GM18907 (cell line): ENCODE data around the gene CTDSPL2.
"Not testable (repeated sequence)": the region's sequence is repeated elsewhere in the genome, so short reads cannot be mapped to it uniquely, and the experiment has no call there.

Source experiments
- ATAC-seq: cut with Tn5 transposase; IDR thresholded peaks from one replicate; pipeline ENCODE4 v1.9.1; 2021; ENCODE audit warnings: mild to moderate bottlenecking, moderate library complexity; ENCODE audit not compliant: unreplicated experiment

The CTDSPL2 gene

DNA sequence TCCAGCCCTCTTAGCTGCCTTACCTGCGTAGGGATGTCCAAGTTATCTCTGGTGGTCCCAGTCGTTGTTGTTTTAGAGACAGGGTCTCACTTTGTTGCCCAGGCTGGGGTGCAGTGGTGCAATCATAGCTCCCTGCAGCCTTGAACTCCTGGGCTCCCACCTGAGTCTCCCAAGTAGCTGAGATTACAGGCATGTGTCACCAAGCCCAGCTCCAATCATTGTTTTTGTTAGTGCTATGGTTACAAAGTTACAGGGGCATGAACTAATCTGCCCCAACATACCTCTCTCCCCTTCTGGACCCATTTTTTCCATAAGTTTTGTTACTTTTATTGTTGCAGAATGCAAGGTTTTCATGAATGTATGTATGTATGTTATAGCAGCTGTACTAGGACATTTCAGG, 54.7 kb downstream of the CTDSPL2 start:
- no peak for ATAC-seq

DNA sequence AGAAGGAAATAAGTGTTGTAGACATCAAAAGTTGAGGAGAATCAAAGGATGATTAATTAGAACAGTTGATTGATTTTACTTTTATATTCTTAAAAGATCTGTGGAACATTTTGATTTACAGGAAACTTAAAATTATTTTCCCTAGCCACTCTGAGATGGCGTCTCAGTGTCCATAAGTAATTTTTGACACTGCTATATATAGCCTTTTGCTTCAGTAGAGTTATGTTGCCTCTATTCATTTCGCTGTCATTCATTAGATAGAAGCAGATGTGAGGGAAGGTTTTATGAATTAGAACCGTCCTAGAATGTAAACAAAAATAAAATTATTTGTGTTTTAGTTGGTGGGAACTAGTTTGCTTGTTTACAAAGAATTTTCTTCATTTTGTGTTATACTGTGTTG, 58.5 kb downstream of the CTDSPL2 start:
- no peak for ATAC-seq

GRCh38 chr15:44489464-44489863, 62.0 kb downstream of the CTDSPL2 start:
- no peak for ATAC-seq

GRCh38 chr15:44490622-44491021, 63.2 kb downstream of the CTDSPL2 start:
- ATAC-seq, result no peak

- ATAC-seq, result no peak
These were observed 64.6 kb downstream of the CTDSPL2 start for GRCh38 chr15:44492040-44492439.

DNA sequence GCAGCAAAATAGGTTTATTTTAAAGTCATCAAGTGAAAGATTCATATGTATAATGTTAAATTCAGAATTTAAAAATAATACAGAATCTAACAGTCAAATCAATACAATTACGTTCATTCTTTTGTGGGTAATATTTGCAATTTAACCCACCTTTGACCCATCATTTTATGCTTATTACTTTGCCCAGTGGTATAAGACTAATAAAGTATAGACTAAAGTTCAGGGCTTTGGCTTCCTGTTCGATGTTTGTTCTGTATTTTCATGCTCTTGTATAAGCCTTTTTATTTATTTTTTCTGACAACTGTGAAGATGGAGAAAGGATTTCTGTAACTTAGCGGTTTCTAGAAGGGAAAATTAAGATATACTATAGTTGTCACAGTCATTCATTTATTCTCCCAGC, 65.2 kb downstream of the CTDSPL2 start:
- no peak for ATAC-seq

- ATAC-seq, result no peak
These were observed 68.1 kb downstream of the CTDSPL2 start for GRCh38 chr15:44495562-44495961.

DNA sequence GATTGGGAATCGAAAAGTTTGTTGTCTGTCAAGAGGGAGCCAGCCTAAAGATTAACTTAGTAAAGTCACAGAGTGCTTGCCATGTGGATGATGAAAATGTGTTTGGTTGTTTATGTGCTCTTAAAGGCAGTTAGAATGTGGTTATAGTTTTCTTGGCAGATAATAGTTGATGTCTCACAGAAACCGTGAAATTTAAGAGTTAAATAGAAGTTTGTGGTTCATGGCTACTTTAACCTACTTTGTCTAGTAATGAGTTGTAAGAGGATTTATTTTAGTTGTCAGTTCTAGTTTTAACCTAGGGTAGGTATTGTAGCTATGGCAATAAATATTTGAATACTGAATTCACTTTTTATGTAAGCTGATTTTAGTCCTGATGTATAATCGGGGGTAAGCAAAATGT, 73.1 kb downstream of the CTDSPL2 start:
- no peak for ATAC-seq

DNA sequence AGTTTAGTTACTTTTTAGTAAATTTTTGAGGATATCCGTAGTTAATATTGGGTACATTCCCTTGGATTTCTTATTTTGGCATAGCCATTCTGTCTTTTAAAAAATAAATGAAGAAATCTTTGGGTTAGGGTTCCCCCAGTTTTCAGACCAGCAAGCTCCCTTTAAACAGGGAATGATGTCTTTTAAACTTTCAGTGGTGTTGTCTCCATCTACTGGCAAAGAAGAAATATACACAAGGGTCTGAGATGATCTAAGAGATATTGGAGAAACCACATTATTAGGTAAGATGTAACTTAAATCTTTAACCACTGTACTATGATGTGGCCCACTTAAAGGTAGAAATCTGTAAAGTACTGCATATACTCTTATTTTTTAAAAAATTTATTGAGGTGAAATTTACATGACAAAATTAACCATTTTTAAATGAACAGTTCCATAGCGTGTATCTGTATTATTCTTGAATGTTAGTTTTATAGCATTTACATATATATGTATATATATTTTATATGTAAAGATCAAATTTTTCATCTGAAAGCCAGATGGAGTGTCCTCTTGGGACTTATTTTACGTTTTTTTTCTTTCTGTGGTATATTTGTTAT, 74.4 kb downstream of the CTDSPL2 start:
- ATAC-seq, result no peak

- ATAC-seq, result no peak
These were observed 89.0 kb downstream of the CTDSPL2 start for GRCh38 chr15:44516436-44516835.

GRCh38 chr15:44519537-44519936, 92.1 kb downstream of the CTDSPL2 start:
- ATAC-seq, result no peak

DNA sequence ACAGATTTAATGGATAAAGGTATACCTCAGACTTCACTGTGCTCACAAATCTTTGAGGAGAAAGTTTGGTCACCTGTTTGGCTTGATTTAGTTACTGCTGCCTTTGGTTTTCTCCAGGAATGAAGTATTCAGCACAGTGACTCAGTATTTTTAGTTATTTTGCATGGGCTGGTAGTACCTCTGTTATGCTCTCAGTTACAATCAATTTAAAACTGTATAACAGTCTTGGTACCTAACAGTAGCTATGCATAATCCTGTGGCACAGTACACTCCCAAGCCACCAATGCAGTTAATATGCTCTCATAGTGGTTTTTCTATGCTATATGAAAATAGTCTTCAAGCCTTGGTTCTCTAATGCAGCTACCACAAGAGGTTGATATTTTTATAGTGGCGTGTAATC, 97.6 kb downstream of the CTDSPL2 start:
- no peak for ATAC-seq

- ATAC-seq, result no peak
These were observed 99.8 kb downstream of the CTDSPL2 start for GRCh38 chr15:44527241-44527640.

DNA sequence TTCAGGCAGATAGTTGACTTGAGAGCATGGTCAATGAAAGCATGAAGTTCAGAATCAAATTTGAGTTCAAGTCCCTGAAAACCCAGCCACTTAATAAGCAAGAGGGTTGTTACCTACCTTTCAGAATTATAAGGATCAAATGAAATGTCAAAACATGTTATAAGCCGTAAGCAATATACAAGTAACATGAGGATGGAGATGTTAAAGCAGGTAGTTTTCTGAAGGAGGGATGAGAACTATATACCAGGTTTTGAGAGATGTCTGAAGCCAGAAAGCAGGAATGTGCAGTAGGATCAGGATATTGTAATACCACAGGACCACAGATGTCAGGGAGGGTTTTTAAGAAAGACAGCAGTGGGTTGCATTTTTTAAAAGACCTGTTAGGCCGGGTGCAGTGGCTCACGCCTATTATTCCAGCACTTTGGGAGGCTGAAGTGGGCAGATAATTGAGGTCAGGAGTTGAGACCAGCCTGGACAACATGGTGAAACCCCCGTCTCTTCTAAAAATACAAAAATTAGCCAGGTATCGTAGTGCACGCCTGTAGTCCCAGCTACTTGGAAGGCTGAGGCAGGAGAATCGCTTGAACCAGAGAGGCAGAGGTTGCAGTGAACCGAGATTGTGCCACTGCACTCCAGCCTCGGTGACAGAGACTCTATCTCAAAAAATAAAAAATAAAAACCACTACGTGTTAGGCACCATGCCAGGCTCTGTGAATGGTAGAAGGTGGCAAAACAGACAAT, 102.6 kb downstream of the CTDSPL2 start:
- no peak for ATAC-seq

DNA sequence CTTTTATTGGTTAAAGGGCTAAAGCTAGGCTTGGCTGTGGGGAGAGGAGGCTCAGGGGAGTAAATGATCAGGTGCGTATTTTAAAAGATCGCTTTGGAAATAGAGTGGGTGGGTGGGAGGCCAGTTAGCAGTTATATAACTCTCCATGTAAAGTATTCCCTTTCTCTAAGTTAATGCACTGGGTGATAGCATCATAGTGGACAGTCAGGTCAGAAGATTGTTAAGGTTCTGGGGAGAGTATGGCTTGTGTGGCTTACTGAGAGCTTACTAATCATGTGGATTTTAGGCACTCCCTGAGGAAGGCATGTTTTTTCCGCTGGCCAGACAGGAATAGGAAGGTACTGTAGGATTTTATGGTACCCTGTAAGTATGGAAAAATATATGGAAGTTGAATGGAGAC, 103.2 kb downstream of the CTDSPL2 start:
- ATAC-seq, result no peak

DNA sequence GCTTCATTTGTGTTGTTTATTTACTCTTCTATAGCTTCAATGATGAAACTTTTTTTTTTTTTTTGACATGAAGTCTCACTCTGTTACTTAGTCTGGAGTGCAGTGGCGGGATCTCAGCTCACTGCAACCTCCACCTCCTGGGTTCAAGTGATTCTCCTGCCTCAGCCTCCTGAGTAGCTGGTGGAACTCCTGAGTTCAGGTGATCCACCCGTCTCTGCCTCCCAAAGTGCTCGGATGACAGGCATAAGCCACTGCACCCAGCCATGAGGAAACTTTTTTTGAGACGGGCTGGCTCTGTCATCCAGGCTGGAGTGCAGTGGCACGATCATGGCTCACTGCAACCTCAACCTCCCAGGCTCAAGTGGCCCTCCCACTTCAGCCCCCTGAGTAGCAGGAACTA, 104.8 kb downstream of the CTDSPL2 start:
- not testable (repeated sequence) for ATAC-seq

DNA sequence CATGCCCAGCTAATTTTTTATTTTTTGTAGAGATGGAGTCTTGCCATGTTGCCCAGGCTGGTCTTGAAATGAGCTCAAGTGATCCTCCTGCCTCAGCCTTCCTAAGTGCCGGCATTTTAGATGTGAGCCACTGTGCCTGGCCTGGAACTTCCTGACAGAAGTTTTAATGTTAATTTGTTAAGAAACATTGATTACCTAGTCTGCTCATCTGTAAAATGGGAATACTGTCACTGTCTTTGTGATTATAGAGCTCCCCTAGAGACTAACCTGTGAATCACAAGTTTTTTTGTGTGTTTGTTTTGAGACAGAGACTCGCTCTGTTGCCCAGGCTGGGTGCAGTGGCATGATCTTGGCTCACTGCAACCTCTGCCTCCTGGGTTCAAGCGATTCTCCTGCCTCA, 105.3 kb downstream of the CTDSPL2 start:
- ATAC-seq, result no peak

DNA sequence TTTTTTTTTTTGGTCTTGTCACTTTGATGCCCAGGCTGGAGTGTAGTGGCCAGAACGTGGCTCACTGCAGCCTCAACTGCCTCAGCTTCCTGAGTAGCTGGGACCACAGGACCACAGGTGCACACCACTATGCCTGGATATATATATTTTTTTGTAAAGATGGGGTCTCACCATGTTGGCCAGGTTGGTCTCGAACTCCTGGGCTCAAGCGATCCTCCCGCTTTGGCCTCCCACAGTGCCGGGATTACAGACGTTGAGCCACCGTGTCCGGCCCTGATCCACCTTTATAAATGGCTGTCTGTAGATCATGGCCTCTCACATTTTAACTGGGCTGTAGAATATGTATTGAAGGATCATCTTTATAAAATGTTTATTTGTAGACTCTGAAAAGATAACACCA, 107.7 kb downstream of the CTDSPL2 start:
- no peak for ATAC-seq

- peak; percentile 3 for ATAC-seq
These were observed 108.3 kb downstream of the CTDSPL2 start for GRCh38 chr15:44535523-44536301.

- peak; percentile 69 for ATAC-seq
These were observed 109.0 kb downstream of the CTDSPL2 start for GRCh38 chr15:44536302-44536961.

DNA sequence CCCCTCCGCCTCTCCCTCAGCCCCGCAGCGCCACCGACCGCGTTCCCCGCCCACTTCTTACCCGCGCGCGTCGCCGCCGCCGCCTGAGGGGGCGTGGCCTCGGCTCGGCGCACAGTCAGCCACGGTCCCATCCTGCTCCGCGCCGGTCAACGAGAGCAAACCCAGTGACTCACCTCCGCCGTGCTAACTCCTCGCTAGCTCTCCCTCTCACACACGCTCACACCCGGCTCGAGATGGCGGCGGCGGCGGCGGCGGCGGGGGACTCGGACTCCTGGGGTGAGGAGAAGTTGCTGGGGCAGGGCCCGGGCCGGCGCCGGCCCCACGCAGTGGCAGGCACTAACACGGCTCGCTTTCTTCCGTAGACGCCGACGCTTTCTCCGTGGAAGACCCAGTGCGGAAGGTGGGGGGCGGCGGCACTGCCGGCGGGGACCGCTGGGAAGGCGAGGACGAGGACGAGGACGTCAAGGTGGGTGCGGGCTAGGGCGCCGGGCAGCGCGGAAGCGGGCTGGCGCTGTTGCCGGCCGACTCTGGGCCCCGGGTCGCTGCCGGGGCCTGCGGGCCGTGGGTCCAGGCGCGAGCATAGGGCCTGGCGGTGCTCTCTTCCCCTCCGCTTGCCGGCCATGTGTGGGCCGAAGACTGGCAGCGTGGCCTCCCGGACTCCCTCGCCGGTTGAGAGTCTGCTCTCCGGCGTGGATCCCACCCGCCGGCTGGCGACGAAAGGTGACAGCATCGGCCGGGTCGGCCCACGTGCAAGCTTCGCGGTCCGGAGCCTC, 109.7 kb downstream of the CTDSPL2 start, which contains the start of gene EIF3J:
TSS of gene EIF3J (plus strand) at position 186 of the 773 bp plus-strand sequence. CDS start at position 234, 48 bp downstream.
- ATAC-seq, result peak; percentile 92
